Measurements from ENCODE around the gene KCNJ6.

DNA sequence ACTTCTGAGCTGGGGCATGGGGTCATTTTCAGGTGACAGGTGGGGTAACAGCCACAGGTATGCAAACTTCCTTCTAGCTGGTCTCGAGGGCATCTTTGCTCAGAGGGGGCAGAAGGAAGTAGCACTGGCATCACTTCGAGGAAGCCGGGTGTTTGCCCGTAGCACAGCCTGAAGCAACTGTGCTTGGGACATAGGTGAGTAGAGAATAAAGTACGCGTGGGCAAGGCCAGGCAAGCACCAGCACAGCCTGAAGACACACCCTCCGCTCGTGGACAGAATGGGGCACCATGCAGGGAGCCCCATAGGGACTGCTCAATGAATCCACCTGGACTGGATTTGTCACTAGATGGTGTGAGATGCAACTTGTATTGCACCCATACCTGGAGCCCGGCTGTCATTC lies 167.1 kb downstream of the KCNJ6 start:
- TF ChIP-seq POLR2A (IDR thresholded peaks at IDR 0.05; ENCODE audit: low read depth, low read length) (no peak), POLR2AphosphoS5 (IDR thresholded peaks at IDR 0.05; ENCODE audit: low read depth, low read length) (no peak)

All from GM12891 (cell line).